Activated CD8-positive, alpha-beta T cell treated with anti-CD3 and anti-CD28 coated beads for 36 hours (primary cell): ENCODE measurements around the gene GPX2. TPM values are rescaled to one million over a fixed set of nuclear protein-coding genes. Genes with fewer than 3 reads are reported as not detected.

Experiments used
- ATAC-seq: fragments of 200-7000 bp; cut with Tn5 transposase; one replicate; pipeline ENCODE4 v1.10.0; 2021; ENCODE audit warnings: mild to moderate bottlenecking, moderate library complexity
- CTCF ChIA-PET: fragments of 350-600 bp; sonication (Branson Sonifier 250); formaldehyde crosslinking; loops from one replicate; lab custom pipeline; 2021; ENCODE audit warnings: antibody characterized with exemption; lab: Charles Lee
- POLR2A ChIA-PET: fragments of 350-600 bp; sonication (Branson Sonifier 250); formaldehyde crosslinking; loops from one replicate; lab custom pipeline; 2021; ENCODE audit warnings: antibody characterized with exemption; lab: Charles Lee
- DNase-seq: peaks from one replicate; pipeline ENCODE4 v3.0.0-alpha.2; 2020
- H3K27ac Mint-ChIP-seq: one replicate; pipeline ENCODE4 v1.8.0; 2021; ENCODE audit warnings: mild to moderate bottlenecking, mixed read lengths
- H3K27me3 Mint-ChIP-seq: one replicate; pipeline ENCODE4 v1.8.0; 2021; ENCODE audit warnings: mixed read lengths
- H3K36me3 Mint-ChIP-seq: one replicate; pipeline ENCODE4 v1.8.0; 2021; ENCODE audit warnings: low read depth, mixed read lengths
- H3K4me1 Mint-ChIP-seq: one replicate; pipeline ENCODE4 v1.8.0; 2021; ENCODE audit warnings: low read depth, mixed read lengths
- H3K4me3 Mint-ChIP-seq: one replicate; pipeline ENCODE4 v1.8.0; 2021; ENCODE audit warnings: mild to moderate bottlenecking, moderate library complexity, mixed read lengths
- H3K9me3 Mint-ChIP-seq: one replicate; pipeline ENCODE4 v1.8.0; 2021; ENCODE audit warnings: mixed read lengths
- intact Hi-C: fragments of 100-400 bp; cut with micrococcal nuclease; formaldehyde crosslinking; loops from one replicate; pipeline ENCODE4 v1.10.0; 2022
- total RNA-seq, 2 experiments: library from RNA; stranded (reverse); gene quantifications; one replicate each; pipeline ENCODE4 v1.2.3, GENCODE V29; 2021
- TF ChIP-seq, protein P1 (sequence below): fragments of 200-600 bp; IDR thresholded peaks from one replicate; pipeline ENCODE4 v1.8.0; 2022; ENCODE audit warnings: antibody characterized with exemption, mild to moderate bottlenecking

The GPX2 gene
- total RNA-seq, 2 experiments from 2014 or later, result not detected

DNA sequence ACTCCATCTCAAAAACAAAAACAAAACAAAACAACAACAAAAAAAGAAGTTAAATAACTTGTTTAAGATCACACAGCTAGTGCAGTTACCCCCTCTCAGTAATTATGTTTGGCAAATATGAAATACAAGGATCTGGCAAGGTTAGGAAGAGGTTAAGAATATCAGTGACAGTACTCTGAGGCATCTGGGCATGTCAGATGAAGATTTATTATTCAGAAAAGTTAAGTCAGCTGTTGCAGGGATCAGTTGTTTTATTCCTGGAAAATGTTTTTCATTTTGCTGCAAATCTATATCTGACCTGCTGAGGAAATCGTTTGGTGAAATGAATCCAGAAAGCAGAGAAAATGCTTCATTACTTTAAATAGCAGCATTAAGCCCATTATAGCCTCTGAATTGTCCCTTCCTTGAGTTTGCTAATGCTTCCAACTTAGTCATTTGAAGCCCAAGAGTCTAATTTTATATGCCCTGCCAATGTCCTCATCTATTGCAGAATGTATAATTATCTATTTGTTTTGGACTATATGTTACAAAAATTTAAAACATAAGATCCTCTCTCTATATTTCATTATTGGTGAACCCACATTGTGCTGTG lies 8.1 kb downstream of the GPX2 start:
- intact Hi-C loops, result no loop called here
- ChIA-PET CTCF (no interaction called here), POLR2A (interaction anchor here (0.6 kb wide), 1 partner anchor 17 kb away, joined by 3 read pairs; no protein-coding TSS in a partner anchor)
- ATAC-seq (no peak), DNase-seq (no peak)
- TF ChIP-seq, protein P1, sequence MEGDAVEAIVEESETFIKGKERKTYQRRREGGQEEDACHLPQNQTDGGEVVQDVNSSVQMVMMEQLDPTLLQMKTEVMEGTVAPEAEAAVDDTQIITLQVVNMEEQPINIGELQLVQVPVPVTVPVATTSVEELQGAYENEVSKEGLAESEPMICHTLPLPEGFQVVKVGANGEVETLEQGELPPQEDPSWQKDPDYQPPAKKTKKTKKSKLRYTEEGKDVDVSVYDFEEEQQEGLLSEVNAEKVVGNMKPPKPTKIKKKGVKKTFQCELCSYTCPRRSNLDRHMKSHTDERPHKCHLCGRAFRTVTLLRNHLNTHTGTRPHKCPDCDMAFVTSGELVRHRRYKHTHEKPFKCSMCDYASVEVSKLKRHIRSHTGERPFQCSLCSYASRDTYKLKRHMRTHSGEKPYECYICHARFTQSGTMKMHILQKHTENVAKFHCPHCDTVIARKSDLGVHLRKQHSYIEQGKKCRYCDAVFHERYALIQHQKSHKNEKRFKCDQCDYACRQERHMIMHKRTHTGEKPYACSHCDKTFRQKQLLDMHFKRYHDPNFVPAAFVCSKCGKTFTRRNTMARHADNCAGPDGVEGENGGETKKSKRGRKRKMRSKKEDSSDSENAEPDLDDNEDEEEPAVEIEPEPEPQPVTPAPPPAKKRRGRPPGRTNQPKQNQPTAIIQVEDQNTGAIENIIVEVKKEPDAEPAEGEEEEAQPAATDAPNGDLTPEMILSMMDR, result no peak
- Mint-ChIP-seq H3K4me3 (no peak overlapping the region), H3K9me3 (no peaks in the 10 kb centered on the region), H3K27me3 (no peaks in the 10 kb centered on the region), H3K4me1 (peaks cover 51% of the 10 kb centered on the region), H3K27ac (no peak overlapping the region), H3K36me3 (peaks cover 51% of the 10 kb centered on the region)

DNA sequence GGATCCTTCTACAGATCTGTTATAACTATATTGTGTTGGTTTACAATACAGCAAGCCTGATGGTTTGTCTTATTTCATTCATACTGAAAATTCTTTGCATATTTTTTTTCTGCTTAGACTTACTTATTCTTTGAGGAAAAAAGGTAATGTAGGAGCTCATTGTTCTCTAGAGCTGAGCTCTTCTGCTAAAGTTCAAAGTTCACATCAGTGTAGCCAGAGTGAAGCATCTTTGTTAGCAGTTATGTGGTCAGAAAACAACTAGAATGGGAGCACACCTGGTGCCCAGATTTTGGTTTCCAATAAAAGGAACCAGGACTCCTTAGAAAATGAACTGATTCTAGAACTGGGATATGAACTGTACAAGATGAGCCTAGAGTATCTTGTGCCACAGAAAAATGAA lies 10.3 kb downstream of the GPX2 start:
- peak overlapping the region; percentile 9 for H3K27ac Mint-ChIP-seq
- no peak for ATAC-seq
- H3K27me3 Mint-ChIP-seq, result no peaks in the 10 kb centered on the region
- no peak overlapping the region for H3K4me3 Mint-ChIP-seq
- no peaks in the 10 kb centered on the region for H3K9me3 Mint-ChIP-seq
- DNase-seq, result no peak
- intact Hi-C loops, result no loop called here
- H3K4me1 Mint-ChIP-seq, result peaks cover 34% of the 10 kb centered on the region
- peaks cover 41% of the 10 kb centered on the region for H3K36me3 Mint-ChIP-seq
- ChIA-PET POLR2A (no interaction called here), CTCF (no interaction called here)
- TF ChIP-seq, protein P1, result no peak

DNA sequence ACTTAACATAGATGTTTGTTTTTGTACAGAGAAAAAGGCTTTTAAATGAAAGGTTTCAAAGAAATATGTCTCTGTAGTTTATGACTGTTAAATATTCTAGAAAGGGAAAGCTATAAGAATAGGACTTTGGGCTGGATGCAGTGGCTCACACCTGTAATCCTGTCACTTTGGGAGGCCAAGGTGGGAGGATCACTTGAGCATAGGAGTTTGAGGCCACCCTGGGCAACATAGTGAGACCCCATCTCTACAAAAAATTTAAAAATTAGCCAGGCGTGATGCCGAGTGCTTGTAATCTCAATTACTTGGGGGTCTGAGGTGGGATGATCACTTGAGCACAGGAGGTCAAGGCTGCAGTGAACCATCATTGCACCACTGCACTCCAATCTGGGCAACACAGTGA lies 11.4 kb downstream of the GPX2 start:
- H3K27ac Mint-ChIP-seq, result no peak overlapping the region
- intact Hi-C loops, result no loop called here
- TF ChIP-seq, protein P1, result no peak
- no peak for DNase-seq
- no peaks in the 10 kb centered on the region for H3K9me3 Mint-ChIP-seq
- peaks cover 34% of the 10 kb centered on the region for H3K4me1 Mint-ChIP-seq
- peaks cover 48% of the 10 kb centered on the region for H3K36me3 Mint-ChIP-seq
- H3K27me3 Mint-ChIP-seq, result no peaks in the 10 kb centered on the region
- no peak for ATAC-seq
- H3K4me3 Mint-ChIP-seq, result no peak overlapping the region
- CTCF ChIA-PET, result interaction anchor here (1.3 kb wide), 1 partner anchor 17 kb away, joined by 3 read pairs; the partner anchor contains the start of gene CHURC1
- POLR2A ChIA-PET, result interaction anchor here (0.7 kb wide), 1 partner anchor 74 kb away, joined by 3 read pairs; no protein-coding TSS in a partner anchor

GRCh38 chr14:64930085-64930843 lies 12.3 kb downstream of the GPX2 start:
- Mint-ChIP-seq H3K36me3 (peaks cover 50% of the 10 kb centered on the region), H3K27ac (no peak overlapping the region), H3K27me3 (no peaks in the 10 kb centered on the region), H3K9me3 (no peaks in the 10 kb centered on the region), H3K4me3 (no peak overlapping the region), H3K4me1 (peaks cover 30% of the 10 kb centered on the region)
- TF ChIP-seq, protein P1, result no peak
- ChIA-PET POLR2A (no interaction called here), CTCF (interaction anchor here (1.3 kb wide), 1 partner anchor 16 kb away, joined by 3 read pairs; the partner anchor contains the start of gene CHURC1)
- no peak for ATAC-seq
- DNase-seq, result no peak
- intact Hi-C loops, result no loop called here

DNA sequence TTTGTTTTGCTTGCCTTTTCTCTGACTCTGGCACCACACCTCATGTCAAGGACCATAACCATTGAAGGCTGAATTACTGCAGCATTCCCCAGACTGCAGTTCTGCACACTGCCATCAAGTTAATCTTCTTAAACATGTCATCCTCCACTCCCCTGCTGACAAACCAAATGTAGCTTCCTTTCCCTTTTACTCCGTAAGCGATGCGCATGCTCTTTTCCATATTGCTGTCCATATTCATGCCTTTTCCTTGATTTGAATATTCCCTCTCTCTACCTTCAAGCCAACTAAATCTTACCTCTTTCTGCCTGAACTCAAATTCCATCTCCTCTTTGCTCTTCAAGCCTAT lies 13.6 kb downstream of the GPX2 start:
- CTCF ChIA-PET, result interaction anchor here (2.0 kb wide), 1 partner anchor 37 kb away, joined by 6 read pairs; no protein-coding TSS in a partner anchor
- H3K36me3 Mint-ChIP-seq, result peaks cover 47% of the 10 kb centered on the region
- ATAC-seq (no peak), DNase-seq (no peak)
- no peaks in the 10 kb centered on the region for H3K27me3 Mint-ChIP-seq
- intact Hi-C loops, result no loop called here
- no peak overlapping the region for H3K4me3 Mint-ChIP-seq
- H3K4me1 Mint-ChIP-seq, result peaks cover 27% of the 10 kb centered on the region
- H3K27ac Mint-ChIP-seq, result no peak overlapping the region
- TF ChIP-seq, protein P1, result no peak
- H3K9me3 Mint-ChIP-seq, result no peaks in the 10 kb centered on the region
- POLR2A ChIA-PET, result interaction anchor here (0.6 to 1.3 kb wide), 2 partner anchors 14 to 36 kb away, joined by 3 to 7 read pairs; partner anchors contain the start of gene CHURC1
